KOPT-K1 (cell line): ENCODE data around the gene GPR37.

Experiments
- H3K27ac ChIP-seq: fragments of 200-600 bp; sonication (generic); 2 replicates; pipeline ENCODE4 v1.5.1; 2016; ENCODE audit warnings: antibody characterized with exemption, mild to moderate bottlenecking, low read depth, low read length; ENCODE audit not compliant: poor library complexity, severe bottlenecking
- H3K36me3 ChIP-seq: fragments of 200-600 bp; sonication (generic); 2 replicates; pipeline ENCODE4 v1.5.1; 2017; ENCODE audit warnings: antibody characterized with exemption, mild to moderate bottlenecking, low read length, moderate library complexity; ENCODE audit not compliant: insufficient read depth
- H3K9me3 ChIP-seq: fragments of 200-600 bp; sonication (generic); 2 replicates; pipeline ENCODE4 v1.5.1; 2017; ENCODE audit warnings: antibody characterized with exemption, low read length, mild to moderate bottlenecking; ENCODE audit not compliant: insufficient read depth, poor library complexity, severe bottlenecking

Gene GPR37

GRCh38 chr7:124765401-124766352 lies at the start of gene GPR37:
Gene GPR37 (minus strand): TSS chr7:124765792. CDS start chr7:124764976, 816 bp downstream.
- Histone ChIP-seq H3K9me3 (peaks cover 18% of the 10 kb centered on the region), H3K36me3 (no peaks in the 10 kb centered on the region), H3K27ac (no peak within 1 kb of the TSS)

GRCh38 chr7:124813994-124814798 lies 48.6 kb upstream of the GPR37 start:
- Histone ChIP-seq H3K36me3 (no peaks in the 10 kb centered on the region), H3K27ac (no peak overlapping the region), H3K9me3 (no peaks in the 10 kb centered on the region)

GRCh38 chr7:124812764-124813163 lies 47.2 kb upstream of the GPR37 start:
- H3K9me3 ChIP-seq: no peaks in the 10 kb centered on the region
- H3K36me3 ChIP-seq: no peaks in the 10 kb centered on the region
- H3K27ac ChIP-seq: no peak overlapping the region

- Histone ChIP-seq H3K9me3 (no peaks in the 10 kb centered on the region), H3K36me3 (no peaks in the 10 kb centered on the region), H3K27ac (no peak overlapping the region)
These were observed 45.7 kb upstream of the GPR37 start for GRCh38 chr7:124811341-124811740.

- no peaks in the 10 kb centered on the region for H3K36me3 ChIP-seq
- H3K9me3 ChIP-seq: no peaks in the 10 kb centered on the region
- H3K27ac ChIP-seq: no peak overlapping the region
These were observed 45.0 kb upstream of the GPR37 start for GRCh38 chr7:124810605-124811004.

GRCh38 chr7:124808206-124808605 lies 42.6 kb upstream of the GPR37 start:
- Histone ChIP-seq H3K9me3 (no peaks in the 10 kb centered on the region), H3K27ac (no peak overlapping the region), H3K36me3 (no peaks in the 10 kb centered on the region)

GRCh38 chr7:124801330-124801895 lies 35.8 kb upstream of the GPR37 start:
- Histone ChIP-seq H3K9me3 (no peaks in the 10 kb centered on the region), H3K36me3 (no peaks in the 10 kb centered on the region)

GRCh38 chr7:124800386-124800785 lies 34.8 kb upstream of the GPR37 start:
- H3K9me3 ChIP-seq: no peaks in the 10 kb centered on the region
- no peaks in the 10 kb centered on the region for H3K36me3 ChIP-seq

More at GRCh38 chr7:124801330-124801895, 35.8 kb upstream of the GPR37 start:
- H3K27ac ChIP-seq: no peak overlapping the region

GRCh38 chr7:124799448-124799847 lies 33.9 kb upstream of the GPR37 start:
- Histone ChIP-seq H3K36me3 (no peaks in the 10 kb centered on the region), H3K9me3 (no peaks in the 10 kb centered on the region), H3K27ac (no peak overlapping the region)

More at GRCh38 chr7:124800386-124800785, 34.8 kb upstream of the GPR37 start:
- H3K27ac ChIP-seq: no peak overlapping the region

GRCh38 chr7:124796771-124797170 lies 31.2 kb upstream of the GPR37 start:
- Histone ChIP-seq H3K9me3 (no peaks in the 10 kb centered on the region), H3K27ac (no peak overlapping the region), H3K36me3 (no peaks in the 10 kb centered on the region)

- Histone ChIP-seq H3K27ac (no peak overlapping the region), H3K9me3 (no peaks in the 10 kb centered on the region), H3K36me3 (no peaks in the 10 kb centered on the region)
These were observed 27.1 kb upstream of the GPR37 start for GRCh38 chr7:124792696-124793095.

GRCh38 chr7:124792002-124792401 lies 26.4 kb upstream of the GPR37 start:
- Histone ChIP-seq H3K27ac (no peak overlapping the region), H3K36me3 (no peaks in the 10 kb centered on the region), H3K9me3 (no peaks in the 10 kb centered on the region)

- no peaks in the 10 kb centered on the region for H3K9me3 ChIP-seq
- H3K27ac ChIP-seq: no peak overlapping the region
- H3K36me3 ChIP-seq: no peaks in the 10 kb centered on the region
These were observed 25.8 kb upstream of the GPR37 start for GRCh38 chr7:124791426-124791825.

GRCh38 chr7:124790645-124791044 lies 25.1 kb upstream of the GPR37 start:
- no peak overlapping the region for H3K27ac ChIP-seq
- H3K36me3 ChIP-seq: no peaks in the 10 kb centered on the region
- H3K9me3 ChIP-seq: no peaks in the 10 kb centered on the region

GRCh38 chr7:124785994-124786393 lies 20.4 kb upstream of the GPR37 start:
- H3K27ac ChIP-seq: no peak overlapping the region
- H3K9me3 ChIP-seq: no peaks in the 10 kb centered on the region
- H3K36me3 ChIP-seq: no peaks in the 10 kb centered on the region
